Measurements from ENCODE around the gene VDAC2.

DNA sequence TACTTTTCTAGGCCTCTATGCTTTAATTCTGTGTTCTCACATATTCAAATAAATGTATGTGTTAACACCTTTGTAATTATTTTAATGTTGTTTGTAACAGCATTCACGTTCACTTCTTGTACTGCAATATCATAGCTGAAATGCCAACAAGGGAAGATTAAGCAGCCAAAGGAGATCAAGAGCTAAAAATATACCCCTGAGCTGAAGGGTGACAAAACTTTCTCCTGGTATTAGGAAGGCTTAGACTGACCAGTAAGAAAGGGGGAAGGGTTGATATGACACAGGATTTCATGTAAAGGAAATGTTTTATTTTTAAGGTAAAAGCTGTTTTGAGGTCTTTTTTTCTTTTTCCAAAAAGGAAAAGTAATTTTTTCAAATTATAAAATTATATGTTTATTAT lies 40.4 kb upstream of the VDAC2 start:
- TF ChIP-seq, protein P1, sequence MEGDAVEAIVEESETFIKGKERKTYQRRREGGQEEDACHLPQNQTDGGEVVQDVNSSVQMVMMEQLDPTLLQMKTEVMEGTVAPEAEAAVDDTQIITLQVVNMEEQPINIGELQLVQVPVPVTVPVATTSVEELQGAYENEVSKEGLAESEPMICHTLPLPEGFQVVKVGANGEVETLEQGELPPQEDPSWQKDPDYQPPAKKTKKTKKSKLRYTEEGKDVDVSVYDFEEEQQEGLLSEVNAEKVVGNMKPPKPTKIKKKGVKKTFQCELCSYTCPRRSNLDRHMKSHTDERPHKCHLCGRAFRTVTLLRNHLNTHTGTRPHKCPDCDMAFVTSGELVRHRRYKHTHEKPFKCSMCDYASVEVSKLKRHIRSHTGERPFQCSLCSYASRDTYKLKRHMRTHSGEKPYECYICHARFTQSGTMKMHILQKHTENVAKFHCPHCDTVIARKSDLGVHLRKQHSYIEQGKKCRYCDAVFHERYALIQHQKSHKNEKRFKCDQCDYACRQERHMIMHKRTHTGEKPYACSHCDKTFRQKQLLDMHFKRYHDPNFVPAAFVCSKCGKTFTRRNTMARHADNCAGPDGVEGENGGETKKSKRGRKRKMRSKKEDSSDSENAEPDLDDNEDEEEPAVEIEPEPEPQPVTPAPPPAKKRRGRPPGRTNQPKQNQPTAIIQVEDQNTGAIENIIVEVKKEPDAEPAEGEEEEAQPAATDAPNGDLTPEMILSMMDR (IDR thresholded peaks at IDR 0.05), result no peak
- TF ChIP-seq POLR2A (IDR thresholded peaks at IDR 0.05), result no peak
